ENCODE data around the gene SLC16A7. TPM values are rescaled to one million over a fixed set of nuclear protein-coding genes. Genes with fewer than 3 reads are reported as not detected.
"Not testable (repeated sequence)": the region's sequence is repeated elsewhere in the genome, so short reads cannot be mapped to it uniquely, and the experiment has no call there.

SLC16A7 gene
- polyA plus RNA-seq, 1 donor = 2.7 TPM

- DNase-seq = no peak
Measured at GRCh38 chr12:59736786-59737185, 141.0 kb downstream of the SLC16A7 start.

- no peak for DNase-seq
Measured at GRCh38 chr12:59737725-59738463, 142.1 kb downstream of the SLC16A7 start.

DNA sequence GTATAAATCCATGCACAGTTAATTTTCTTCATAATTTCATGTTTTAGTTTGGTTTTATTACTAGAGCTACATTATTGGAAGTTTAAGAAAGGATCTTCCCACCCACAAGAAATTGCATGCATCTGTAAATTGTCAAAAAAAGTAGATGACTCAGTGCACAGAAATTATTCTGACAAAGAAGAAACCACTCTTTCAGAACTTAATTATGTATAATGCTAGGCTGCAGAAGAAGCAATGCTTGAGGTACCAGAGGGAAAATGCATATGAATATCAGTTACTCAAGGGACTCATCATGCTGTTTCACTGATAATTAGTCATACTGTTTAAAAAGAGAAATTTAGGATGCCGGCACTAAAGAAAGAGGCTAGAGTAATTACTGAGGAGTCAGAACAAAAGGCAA, 147.0 kb downstream of the SLC16A7 start:
- no peak for DNase-seq

DNA sequence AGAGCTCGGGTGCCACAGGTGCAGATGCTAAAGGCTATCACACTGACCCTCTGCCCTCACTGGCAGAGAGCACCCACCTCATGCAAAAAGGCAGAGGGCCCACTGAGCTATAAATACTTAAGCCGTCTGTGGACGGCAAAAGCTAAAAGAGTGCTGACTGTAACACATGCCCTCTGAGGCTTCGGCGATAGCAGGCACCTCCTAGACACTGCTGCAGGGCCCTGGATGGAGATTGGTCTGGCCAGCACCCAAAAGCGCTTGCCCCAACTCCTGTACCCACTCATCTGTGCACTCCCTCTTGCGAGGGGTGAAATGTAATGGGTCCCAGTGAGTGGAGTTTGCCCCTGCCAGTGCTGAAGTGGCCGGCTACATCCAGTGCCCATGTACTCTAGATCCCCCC, 148.7 kb downstream of the SLC16A7 start:
- no peak for DNase-seq

- not testable (repeated sequence) for DNase-seq
Measured at GRCh38 chr12:59751091-59751490, 155.3 kb downstream of the SLC16A7 start.

DNA sequence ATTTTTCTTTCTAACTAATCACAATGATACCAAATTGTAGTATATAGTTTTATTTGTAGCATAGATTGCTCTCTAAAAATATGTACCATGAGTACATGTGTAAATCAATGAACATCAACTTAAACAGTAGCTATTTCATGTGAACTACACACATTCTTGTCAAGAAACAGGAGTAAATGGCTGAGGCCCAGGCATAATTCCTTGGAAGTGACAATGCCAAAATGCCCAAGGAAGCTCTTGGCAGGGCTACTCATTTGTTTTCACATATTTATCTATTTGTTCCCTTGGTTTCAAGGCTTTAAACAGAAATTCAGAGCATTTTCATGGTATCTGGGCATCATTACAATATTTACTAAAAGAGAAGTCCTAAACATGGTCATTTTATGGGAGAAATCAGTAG, 165.7 kb downstream of the SLC16A7 start:
- DNase-seq = no peak

DNA sequence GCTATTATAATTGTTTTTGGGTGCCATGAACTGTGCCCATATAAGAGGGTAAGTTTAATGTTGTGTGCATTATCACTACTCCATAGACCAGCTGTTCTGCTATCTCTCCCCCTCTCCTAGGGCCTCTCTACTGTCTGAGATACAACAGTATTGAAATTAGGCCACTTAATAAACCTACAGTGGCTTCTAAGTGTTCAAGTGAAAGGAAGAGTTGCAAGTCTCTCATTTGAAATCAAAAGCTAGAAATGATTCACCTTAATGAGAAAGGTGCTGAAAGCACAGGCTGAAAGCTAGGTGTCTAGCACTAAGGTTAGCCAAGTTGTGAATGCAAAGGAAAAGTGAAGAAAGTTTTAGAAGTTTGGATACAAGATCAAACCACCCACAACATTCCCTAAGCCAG, 168.0 kb downstream of the SLC16A7 start:
- DNase-seq = no peak

- DNase-seq = no peak
Measured at GRCh38 chr12:59768031-59768430, 172.2 kb downstream of the SLC16A7 start.

DNA sequence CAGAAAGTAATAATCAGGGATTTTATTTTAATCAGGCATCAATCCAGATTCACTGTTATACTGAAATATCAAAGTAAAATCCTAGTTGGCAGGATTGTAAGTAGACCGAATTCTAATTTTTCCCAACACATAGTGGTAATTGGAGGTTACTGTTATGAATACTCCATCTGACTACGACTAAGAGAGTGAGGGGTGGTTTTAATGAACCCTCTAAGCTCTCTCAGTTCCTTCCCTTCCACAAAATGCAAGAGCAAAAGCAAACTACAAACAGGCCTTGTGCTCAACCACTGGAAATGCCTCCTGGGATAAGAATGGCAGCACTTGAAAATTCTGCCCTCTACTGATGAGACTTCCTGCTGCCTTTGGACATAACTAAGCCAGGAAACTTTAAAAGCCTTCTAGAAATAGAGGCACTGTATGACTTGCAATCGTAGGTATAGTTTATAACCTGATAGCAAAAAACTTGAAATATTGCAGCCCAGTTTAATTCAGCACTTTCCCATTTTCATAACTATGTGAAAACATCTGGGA, 184.8 kb downstream of the SLC16A7 start:
- no peak for DNase-seq

DNA sequence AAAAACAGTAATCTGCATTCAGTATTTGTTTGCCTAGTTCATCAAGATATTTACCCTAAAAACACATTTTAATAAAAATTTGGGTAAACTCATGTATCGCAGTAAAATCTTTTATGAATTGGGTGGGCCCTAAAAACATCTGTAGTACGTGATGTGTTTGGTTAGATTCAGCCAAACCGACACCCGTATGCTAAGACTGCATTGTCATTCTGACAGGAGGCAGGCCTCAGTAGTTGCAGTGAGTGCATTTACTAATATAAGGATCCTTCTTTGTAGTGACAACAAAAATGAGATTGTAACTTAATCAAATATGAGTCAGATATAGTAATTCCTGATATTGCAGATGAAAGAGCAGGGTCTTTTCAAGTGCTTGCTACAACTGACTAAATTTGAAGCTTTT, 191.8 kb downstream of the SLC16A7 start:
- no peak for DNase-seq

DNA sequence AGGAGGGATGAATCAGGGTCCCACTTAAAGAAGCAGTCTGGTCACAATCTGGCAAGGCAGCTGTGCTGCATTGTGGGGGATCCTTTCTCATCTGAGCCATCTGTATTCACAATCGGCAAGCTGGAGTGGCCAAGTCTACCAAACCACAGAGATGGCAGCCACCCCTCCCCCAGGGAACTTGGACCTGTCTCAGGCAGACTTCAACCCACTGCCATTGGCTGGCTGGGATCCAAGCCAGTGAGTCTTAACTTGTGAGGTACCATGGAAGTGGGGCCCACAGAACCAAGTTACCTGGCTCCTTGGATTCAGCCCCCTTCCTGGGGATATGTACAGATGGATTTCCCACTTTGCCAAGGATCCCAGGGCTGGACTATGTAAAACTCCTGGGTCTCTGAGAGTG, 196.8 kb downstream of the SLC16A7 start:
- DNase-seq = no peak

DNA sequence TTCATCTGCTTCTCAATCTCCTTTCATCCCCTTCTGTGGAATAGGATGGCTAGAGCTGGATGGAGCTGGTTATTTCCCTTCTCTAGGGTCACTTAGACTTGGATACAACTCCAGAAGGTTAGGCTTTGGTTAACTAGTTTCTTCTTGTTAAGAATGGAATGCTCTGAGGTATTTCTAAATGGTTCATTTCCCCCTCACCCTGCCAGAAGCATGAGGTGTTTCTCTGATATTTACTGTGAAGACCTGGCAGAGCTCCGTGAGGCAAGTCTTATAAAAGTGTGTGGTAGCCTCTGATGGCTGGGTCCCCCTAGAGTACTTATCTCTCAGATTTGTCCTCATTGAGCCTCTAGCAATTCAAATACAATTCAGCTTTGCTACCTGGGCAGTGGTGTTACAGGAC, 207.9 kb downstream of the SLC16A7 start:
- DNase-seq = no peak

DNA sequence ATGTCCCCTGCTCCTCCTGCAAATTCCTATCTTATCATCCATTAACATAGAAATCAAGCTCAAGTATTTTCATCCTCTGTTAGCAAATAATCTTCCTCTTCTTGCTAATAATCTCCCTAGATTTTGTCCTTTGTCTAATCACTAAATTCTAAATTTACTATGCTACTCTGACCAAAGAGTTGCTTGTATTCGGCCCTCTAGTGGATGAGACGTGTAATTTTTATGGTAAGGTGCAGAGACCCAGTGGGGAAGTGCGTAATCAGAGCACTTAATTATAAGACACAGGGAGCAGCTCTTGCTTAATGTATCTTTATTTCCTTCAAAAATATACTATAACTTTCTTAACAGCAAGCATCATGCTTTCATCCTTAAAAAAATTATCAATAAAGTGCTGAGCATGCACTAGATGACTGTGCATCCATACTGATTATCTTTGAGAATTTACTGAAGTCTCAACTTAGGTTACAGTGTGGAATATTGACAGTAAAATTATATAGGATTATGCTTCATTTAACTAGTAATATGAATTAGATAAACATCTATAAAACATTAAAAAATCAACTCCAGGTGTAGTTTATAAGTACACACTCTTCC, 212.6 kb downstream of the SLC16A7 start:
- DNase-seq = peak; percentile 7

DNA sequence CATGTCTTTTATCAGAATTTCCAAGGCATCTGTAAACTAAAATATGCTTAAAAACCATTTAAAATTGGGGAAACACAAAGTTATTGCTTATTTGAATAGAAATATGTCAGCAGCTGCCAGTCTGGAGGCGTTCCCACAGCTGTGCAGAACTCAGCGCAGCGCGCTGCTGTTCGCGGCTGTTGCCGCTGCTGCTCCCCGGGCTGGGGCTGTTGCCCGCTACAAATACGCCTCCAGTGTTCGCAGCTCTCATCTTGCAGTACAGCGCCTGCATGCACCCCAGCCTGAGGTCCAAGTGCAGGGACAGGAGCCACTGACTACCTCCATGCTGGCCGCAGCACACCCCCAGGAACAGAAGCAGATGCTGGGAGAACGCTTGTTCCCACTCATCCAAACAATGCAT, 216.2 kb downstream of the SLC16A7 start:
- no peak for DNase-seq

GRCh38 chr12:59812716-59813115, 216.9 kb downstream of the SLC16A7 start:
- DNase-seq = no peak

- no peak for DNase-seq
Measured at GRCh38 chr12:59820594-59821011, 224.8 kb downstream of the SLC16A7 start.

DNA sequence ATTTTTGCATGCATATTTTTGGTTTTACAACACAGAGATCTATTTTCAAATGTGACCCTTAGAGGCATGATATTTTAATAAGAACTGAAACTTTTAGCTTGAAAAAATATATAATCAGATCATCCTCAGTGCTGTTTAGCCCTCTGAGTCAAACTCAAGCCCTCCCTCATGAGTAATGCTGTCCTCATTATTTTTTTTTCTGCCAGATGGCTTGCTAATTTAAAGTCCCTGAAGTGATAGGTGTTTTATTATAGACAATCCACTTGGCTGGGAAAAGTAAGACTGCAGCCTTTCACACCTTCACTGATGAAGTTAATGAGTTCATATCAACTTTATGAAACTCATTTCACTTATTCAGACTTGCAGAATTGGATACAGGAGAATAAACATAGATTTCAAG, 227.7 kb downstream of the SLC16A7 start:
- DNase-seq = no peak

DNA sequence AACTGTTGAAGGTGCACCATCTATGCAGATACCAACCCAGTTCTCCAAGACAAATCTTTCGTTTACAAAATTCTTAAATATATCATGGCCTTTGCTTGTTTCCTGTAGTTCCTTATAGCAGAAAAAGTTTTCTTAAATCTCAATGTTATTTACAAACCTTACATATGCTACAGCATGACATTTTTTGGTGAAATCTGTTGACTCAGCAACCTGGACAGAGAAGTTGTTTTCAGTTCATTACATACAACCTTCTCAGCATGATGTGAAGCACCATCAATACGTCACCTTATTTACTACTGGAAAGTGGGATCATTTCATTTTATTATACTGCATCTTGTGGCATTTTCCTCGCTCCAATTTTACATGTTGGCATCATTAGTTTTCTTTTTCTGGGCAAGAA, 231.9 kb downstream of the SLC16A7 start:
- DNase-seq = no peak

GRCh38 chr12:59828521-59828920, 232.7 kb downstream of the SLC16A7 start:
- no peak for DNase-seq

DNA sequence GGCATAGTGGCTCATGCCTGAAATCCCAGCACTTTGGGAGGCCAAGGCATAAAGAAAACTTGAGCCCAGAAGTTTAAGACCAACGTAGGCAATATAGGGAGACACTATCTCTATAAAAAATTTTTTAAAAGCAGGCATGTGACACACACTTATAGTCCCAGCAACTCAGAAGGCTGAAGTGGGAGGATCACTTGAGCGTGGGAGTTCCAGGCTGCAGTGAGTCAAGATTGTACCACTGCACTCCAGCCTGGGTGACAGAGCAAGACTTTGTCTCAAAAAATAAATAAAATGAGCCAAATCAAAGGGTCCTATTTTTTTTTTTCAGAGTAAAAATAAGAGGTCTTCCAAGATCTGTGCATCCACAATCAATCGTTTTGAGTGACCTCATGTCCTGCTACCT, 237.6 kb downstream of the SLC16A7 start:
- DNase-seq = no peak

GRCh38 chr12:59834659-59835474, 239.0 kb downstream of the SLC16A7 start:
- peak; percentile 2 for DNase-seq

All from hindlimb muscle (tissue), 1 donor.